Neural crest cell (in vitro differentiated cells): ENCODE data around the gene LATS2. TPM values are rescaled to one million over a fixed set of nuclear protein-coding genes. Genes with fewer than 3 reads are reported as not detected.

Experiments used
- DNase-seq: peaks from one replicate; pipeline ENCODE4 v3.0.0; 2021; ENCODE audit warnings: low read depth, mixed read lengths, low spot score
- H3K27ac Mint-ChIP-seq: one replicate; pipeline ENCODE4 v1.8.0; 2021; ENCODE audit warnings: mild to moderate bottlenecking, mixed read lengths; ENCODE audit not compliant: unreplicated experiment
- H3K27me3 Mint-ChIP-seq: 2 replicates; pipeline ENCODE4 v1.8.0; 2021; ENCODE audit warnings: low read depth, mild to moderate bottlenecking, mixed read lengths
- H3K36me3 Mint-ChIP-seq: 2 replicates; pipeline ENCODE4 v1.8.0; 2021; ENCODE audit warnings: low read depth, mild to moderate bottlenecking, mixed read lengths
- H3K4me1 Mint-ChIP-seq: 2 replicates; pipeline ENCODE4 v1.8.0; 2021; ENCODE audit warnings: mixed read lengths
- H3K4me3 Mint-ChIP-seq: one replicate; pipeline ENCODE4 v1.8.0; 2021; ENCODE audit warnings: mild to moderate bottlenecking, mixed read lengths
- H3K9me3 Mint-ChIP-seq: 2 replicates; pipeline ENCODE4 v1.8.0; 2021; ENCODE audit warnings: mixed read lengths
- CTCF ChIP-seq: fragments of 200-600 bp; sonication (generic); conservative IDR thresholded peaks from 2 replicates; pipeline ENCODE4 v1.5.0; 2021; ENCODE audit warnings: antibody characterized with exemption, mild to moderate bottlenecking
- total RNA-seq: library from RNA; stranded (reverse); gene quantifications from 2 replicates; pipeline ENCODE4 v1.2.1, GENCODE V29; 2021

Gene LATS2
- total RNA-seq, 1 donor from 2014 or later = 26.2 TPM

GRCh38 chr13:21100994-21101757 is 39.8 kb upstream of the LATS2 start:
- Mint-ChIP-seq H3K4me3 (no peak overlapping the region), H3K9me3 (peaks cover 3% of the 10 kb centered on the region), H3K27ac (no peak overlapping the region), H3K4me1 (no peaks in the 10 kb centered on the region), H3K36me3 (no peaks in the 10 kb centered on the region), H3K27me3 (no peaks in the 10 kb centered on the region)
- no peak for TF ChIP-seq CTCF
- DNase-seq = no peak

- Mint-ChIP-seq H3K27ac (no peak overlapping the region), H3K27me3 (no peaks in the 10 kb centered on the region), H3K4me3 (no peak overlapping the region), H3K36me3 (no peaks in the 10 kb centered on the region), H3K4me1 (no peaks in the 10 kb centered on the region), H3K9me3 (peaks cover 3% of the 10 kb centered on the region)
- DNase-seq = no peak
- TF ChIP-seq CTCF = no peak
Measured at GRCh38 chr13:21100211-21100610, 38.8 kb upstream of the LATS2 start.

- DNase-seq = no peak
- no peaks in the 10 kb centered on the region for H3K4me1 Mint-ChIP-seq
- H3K9me3 Mint-ChIP-seq = no peaks in the 10 kb centered on the region
- no peak overlapping the region for H3K4me3 Mint-ChIP-seq
- H3K27ac Mint-ChIP-seq = no peak overlapping the region
- TF ChIP-seq CTCF = no peak
- no peaks in the 10 kb centered on the region for H3K27me3 Mint-ChIP-seq
- H3K36me3 Mint-ChIP-seq = no peaks in the 10 kb centered on the region
Measured at GRCh38 chr13:21095311-21095710, 33.9 kb upstream of the LATS2 start.

GRCh38 chr13:21089830-21090229 is 28.4 kb upstream of the LATS2 start:
- no peak for DNase-seq
- no peaks in the 10 kb centered on the region for H3K4me1 Mint-ChIP-seq
- no peaks in the 10 kb centered on the region for H3K36me3 Mint-ChIP-seq
- no peak for TF ChIP-seq CTCF
- no peaks in the 10 kb centered on the region for H3K27me3 Mint-ChIP-seq
- no peak overlapping the region for H3K27ac Mint-ChIP-seq
- no peaks in the 10 kb centered on the region for H3K9me3 Mint-ChIP-seq
- H3K4me3 Mint-ChIP-seq = no peak overlapping the region

GRCh38 chr13:21088534-21088933 is 27.1 kb upstream of the LATS2 start:
- Mint-ChIP-seq H3K27ac (no peak overlapping the region), H3K36me3 (no peaks in the 10 kb centered on the region), H3K9me3 (no peaks in the 10 kb centered on the region), H3K4me1 (no peaks in the 10 kb centered on the region), H3K27me3 (no peaks in the 10 kb centered on the region), H3K4me3 (no peak overlapping the region)
- no peak for TF ChIP-seq CTCF
- DNase-seq = no peak
